GM19238 (cell line): ENCODE data around the gene WDR93.
"Not testable (repeated sequence)": the region's sequence is repeated elsewhere in the genome, so short reads cannot be mapped to it uniquely, and the experiment has no call there.

Source experiments
- DNase-seq: peaks from one replicate; pipeline ENCODE4 v3.0.0; 2011; ENCODE audit warnings: low spot score; ENCODE audit not compliant: insufficient read length

Gene WDR93

GRCh38 chr15:89785774-89786140, 95.1 kb downstream of the WDR93 start:
- no peak for DNase-seq

- no peak for DNase-seq
Observed at GRCh38 chr15:89787944-89788343, 97.3 kb downstream of the WDR93 start.

DNA sequence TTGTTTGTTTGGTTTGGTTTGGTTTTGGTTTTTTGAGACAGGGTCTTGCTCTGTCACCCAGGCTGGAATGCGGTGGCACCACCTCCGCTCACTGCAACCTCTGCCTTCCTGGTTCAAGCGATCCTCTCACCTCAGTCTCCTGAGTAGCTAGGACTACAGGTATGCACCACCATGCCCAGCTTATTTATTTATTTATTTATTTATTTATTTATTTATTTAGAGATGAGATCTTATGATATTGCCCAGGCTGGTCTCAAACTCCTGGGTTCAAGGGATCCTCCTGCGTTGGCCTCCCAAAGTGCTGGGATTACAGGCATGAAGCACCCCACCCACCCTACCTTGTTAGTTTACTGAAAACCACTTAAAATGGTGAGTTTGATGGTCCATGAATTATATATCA, 98.0 kb downstream of the WDR93 start:
- not testable (repeated sequence) for DNase-seq

- DNase-seq, result no peak
Observed at GRCh38 chr15:89790206-89790605, 99.6 kb downstream of the WDR93 start.

GRCh38 chr15:89790661-89791060, 100.0 kb downstream of the WDR93 start:
- DNase-seq, result no peak

- DNase-seq, result no peak
Observed at GRCh38 chr15:89792106-89792805, 101.6 kb downstream of the WDR93 start.
